HepG2 (cell line): ENCODE measurements around the gene SH3PXD2A. TPM values are rescaled to one million over a fixed set of nuclear protein-coding genes. Genes with fewer than 3 reads are reported as not detected.

ENCODE experiments used
- ATAC-seq: fragments of 200-7000 bp; cut with Tn5 transposase; 3 replicates; pipeline ENCODE4 v1.9.1; 2020; ENCODE audit warnings: mild to moderate bottlenecking, moderate library complexity
- BruUV-seq: library from RNA; stranded (reverse); fragments of 400-500 nt; replicated peaks from 2 replicates; lab custom pipeline; 2021; lab: Mats Ljungman, UMichigan
- CTCF ChIA-PET: fragments of 300-600 bp; formaldehyde crosslinking; extraction: SDS; loops from one replicate; lab custom pipeline; 2021; ENCODE audit warnings: low total read pairs, inconsistent platforms, low intra/inter-chr PET ratio; lab: Yijun Ruan, JAX
- POLR2A ChIA-PET: fragments of 350-600 bp; sonication (Branson Sonifier 250); formaldehyde crosslinking; loops from one replicate; lab custom pipeline; 2020; ENCODE audit warnings: antibody characterized with exemption, inconsistent platforms; lab: Yijun Ruan, JAX
- DNase-seq: peaks from one replicate; pipeline ENCODE4 v3.0.0-alpha.2; 2015; ENCODE audit warnings: low spot score
- FAIRE-seq: peaks from 3 replicates; lab custom pipeline; 2011; peaks lifted over from hg19 to GRCh38; lab: Jason Lieb, UNC
- H2AFZ ChIP-seq: one replicate; pipeline ENCODE4 v1.6.1; 2011; ENCODE audit warnings: low read length, inconsistent platforms
- H3K27ac ChIP-seq: fragments of 300-600 bp; 3 replicates; pipeline ENCODE4 v1.8.0; 2011; ENCODE audit warnings: mixed run types, mild to moderate bottlenecking, mixed read lengths, low read length, inconsistent platforms; ENCODE audit not compliant: insufficient read depth; ENCODE audit errors: extremely low read length
- H3K27me3 ChIP-seq, 2 experiments: fragments of 200-600 bp in 1 of 2; 2 replicates in 1 of 2; 3 replicates in 1 of 2; pipeline versions ENCODE4 v1.6.0 to v1.8.0; 2011; ENCODE audit warnings: low read length in 2 of 2, mild to moderate bottlenecking in 2 of 2, moderate library complexity in 2 of 2, inconsistent platforms in 1 of 2; ENCODE audit not compliant: insufficient read depth in 2 of 2, control insufficient read depth in 1 of 2
- H3K36me3 ChIP-seq, 2 experiments: fragments of 200-600 bp in 1 of 2; replicated peaks in 1 of 2; 2 replicates in 1 of 2; 3 replicates in 1 of 2; pipeline versions ENCODE4 v1.5.1 to v1.8.0; 2011; ENCODE audit warnings: low read length in 2 of 2, inconsistent platforms in 1 of 2; ENCODE audit not compliant: insufficient read depth in 2 of 2, control insufficient read depth in 1 of 2
- H3K4me1 ChIP-seq: 2 replicates; pipeline ENCODE4 v1.5.1; 2012; ENCODE audit warnings: low read length, inconsistent platforms; ENCODE audit not compliant: insufficient read depth
- H3K4me2 ChIP-seq: 2 replicates; pipeline ENCODE4 v1.6.0; 2011; ENCODE audit warnings: low read depth, low read length, inconsistent platforms
- H3K4me3 ChIP-seq, 3 experiments: fragments of 200-600 bp in 1 of 3; sonication (generic), shearing (Covaris generic) in 1 of 3; replicated peaks in 1 of 3; 2 replicates each; pipeline ENCODE4 v1.5.1; 2011 to 2016; ENCODE audit warnings: low read length in 3 of 3, inconsistent platforms in 2 of 3, low read depth in 2 of 3, mild to moderate bottlenecking in 2 of 3, control low read depth in 1 of 3, mixed read lengths in 1 of 3; ENCODE audit not compliant: insufficient read depth in 1 of 3
- H3K79me2 ChIP-seq: one replicate; pipeline ENCODE4 v1.6.1; 2011; ENCODE audit warnings: low read length, inconsistent platforms; ENCODE audit not compliant: insufficient read depth
- H3K9ac ChIP-seq: 2 replicates; pipeline ENCODE4 v1.6.0; 2011; ENCODE audit warnings: mild to moderate bottlenecking, low read depth, low read length, inconsistent platforms; ENCODE audit not compliant: insufficient read depth
- H3K9me3 ChIP-seq: 2 replicates; pipeline ENCODE4 v1.5.1; 2012; ENCODE audit warnings: mild to moderate bottlenecking, low read length
- H4K20me1 ChIP-seq: 2 replicates; pipeline ENCODE4 v1.6.0; 2011; ENCODE audit warnings: inconsistent platforms, mild to moderate bottlenecking, low read length, moderate library complexity; ENCODE audit not compliant: insufficient read depth
- CREB1 ChIP-seq, 2 experiments: fragments of 450-650 bp in 1 of 2; IDR thresholded peaks; 2 replicates each; pipeline ENCODE4 v1.6.1; 2016 to 2017; ENCODE audit warnings: control low read depth in 1 of 2, mild to moderate bottlenecking in 1 of 2, missing compliant biosample characterization in 1 of 2, missing genetic modification characterization in 1 of 2
- CSRNP1 ChIP-seq: sonication (generic); formaldehyde crosslinking; IDR thresholded peaks from 2 replicates; pipeline ENCODE4 v1.8.1; 2023; ENCODE audit warnings: mild to moderate bottlenecking, missing genetic modification reagents
- HNF1A ChIP-seq, 2 experiments: sonication (generic) in 1 of 2; formaldehyde crosslinking in 1 of 2; IDR thresholded peaks; 2 replicates each; pipeline versions ENCODE4 v1.4.0 to v1.6.1; 2016 to 2020; ENCODE audit warnings: borderline replicate concordance in 1 of 2, low read depth in 1 of 2, mild to moderate bottlenecking in 1 of 2, missing genetic modification reagents in 1 of 2
- MYC ChIP-seq: sonication (generic); formaldehyde crosslinking; IDR thresholded peaks from 2 replicates; pipeline ENCODE4 v1.9.0; 2021; ENCODE audit warnings: missing genetic modification reagents, borderline replicate concordance
- POLR2A ChIP-seq, 2 experiments: IDR thresholded peaks; 2 replicates each; pipeline ENCODE4 v1.6.1; 2011; ENCODE audit warnings: low read depth in 2 of 2, low read length in 2 of 2, mild to moderate bottlenecking in 1 of 2, moderate library complexity in 1 of 2; ENCODE audit not compliant: insufficient read depth in 1 of 2
- RBAK ChIP-seq: sonication (generic); formaldehyde crosslinking; IDR thresholded peaks from 2 replicates; pipeline ENCODE4 v1.5.1; 2020; ENCODE audit warnings: mild to moderate bottlenecking, missing genetic modification reagents
- ZC3H13 ChIP-seq: sonication (generic); formaldehyde crosslinking; IDR thresholded peaks from 2 replicates; pipeline ENCODE4 v1.8.1; 2023; ENCODE audit warnings: mild to moderate bottlenecking, missing genetic modification reagents, moderate library complexity
- ZNF10 ChIP-seq: sonication (generic); formaldehyde crosslinking; IDR thresholded peaks from 2 replicates; pipeline ENCODE4 v1.4.0; 2020; ENCODE audit warnings: mild to moderate bottlenecking, low read depth, missing genetic modification reagents, borderline replicate concordance
- ZNF543 ChIP-seq: sonication (generic); formaldehyde crosslinking; IDR thresholded peaks from 2 replicates; pipeline ENCODE4 v1.4.0; 2020; ENCODE audit warnings: mild to moderate bottlenecking, missing genetic modification reagents
- ZNF607 ChIP-seq: sonication (generic); formaldehyde crosslinking; IDR thresholded peaks from 2 replicates; pipeline ENCODE4 v1.5.1; 2020; ENCODE audit warnings: missing genetic modification reagents, mild to moderate bottlenecking, borderline replicate concordance
- ZNF713 ChIP-seq: sonication (generic); formaldehyde crosslinking; IDR thresholded peaks from 2 replicates; pipeline ENCODE4 v1.4.0; 2020; ENCODE audit warnings: mild to moderate bottlenecking, missing genetic modification reagents
- WGBS: methylation state at CpG from one replicate; pipeline ENCODE4 v1.1.6; 2017; ENCODE audit warnings: low lambda C conversion rate; 5-methylcytosine and 5-hydroxymethylcytosine counted together
- in situ Hi-C: cut with HindIII; loops from 2 replicates; pipeline ENCODE4 v1.10.0; 2017; ENCODE audit warnings: low pct_unique_long_range_greater_than_20kb; ENCODE audit not compliant: extremely low pct_ligation_motif_present
- intact Hi-C: fragments of 100-400 bp; cut with micrococcal nuclease; formaldehyde crosslinking; loops from one replicate; pipeline ENCODE4 v1.10.0; 2022; ENCODE audit not compliant: unreplicated experiment
- polyA plus RNA-seq, 8 experiments: library from polyadenylated mRNA; depleted of rRNA in 3 of 8; stranded (reverse) in 7 of 8; unstranded in 1 of 8; fragments of >200 nt; fragmentation: Illumina TruSeq in 4 of 8; extraction: Trizol in 4 of 8; gene quantifications; 2 replicates each; pipeline versions ENCODE4 v1.2.1 to v1.2.3, GENCODE V29; 2011 to 2016; ENCODE audit warnings: low read depth in 4 of 8, missing spikeins in 1 of 8, mixed read lengths in 1 of 8; ENCODE audit not compliant: insufficient read depth in 1 of 8
- total RNA-seq, 5 experiments: library from RNA; depleted of rRNA; stranded (reverse); fragments of >200 nt; fragmentation: Illumina TruSeq; extraction: Trizol; gene quantifications; 2 replicates each; pipeline ENCODE4 v1.2.3, GENCODE V29; 2016; ENCODE audit warnings: low read depth in 1 of 5
- TF ChIP-seq, protein P1 (sequence below): sonication (generic); formaldehyde crosslinking; IDR thresholded peaks from 2 replicates; pipeline ENCODE4 v1.5.1; 2020; ENCODE audit warnings: mild to moderate bottlenecking, missing genetic modification reagents
- TF ChIP-seq, protein P2 (sequence below): sonication (generic); formaldehyde crosslinking; IDR thresholded peaks from 2 replicates; pipeline ENCODE4 v1.4.0; 2020; ENCODE audit warnings: low read depth, mild to moderate bottlenecking, missing genetic modification reagents

Gene SH3PXD2A
- total and polyA plus RNA-seq, 2 of the 13 experiments (the other 11 are each of a cell fraction or from before 2014, with no cell fraction given) = 11.1 to 11.3 TPM

DNA sequence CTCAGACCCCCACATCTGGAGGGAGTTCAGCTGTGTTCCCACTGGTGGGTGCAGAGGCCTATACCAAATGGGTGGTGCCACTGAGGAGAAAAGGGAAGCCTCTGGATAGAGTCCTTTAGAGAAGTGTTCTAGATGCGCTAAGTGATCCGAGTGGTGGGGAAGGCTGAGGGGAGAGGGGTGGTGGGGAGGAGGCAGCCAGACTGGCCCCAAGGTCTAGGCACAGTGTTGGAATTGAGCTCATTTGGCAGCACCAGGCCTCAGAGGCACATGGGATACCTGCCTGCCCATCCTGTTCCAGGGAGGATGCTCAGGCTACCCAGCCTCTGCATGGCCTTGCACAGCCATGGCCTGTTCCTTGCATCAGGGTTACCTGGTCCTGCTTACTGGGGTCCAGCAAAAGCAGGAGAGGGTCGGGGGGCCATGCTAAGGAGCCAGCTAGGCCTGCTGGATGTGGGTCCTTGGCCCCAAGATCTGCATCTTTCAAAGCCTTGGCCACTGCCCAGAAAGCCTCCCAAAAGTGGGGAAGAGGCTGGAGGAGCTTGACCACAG lies 262.3 kb downstream of the SH3PXD2A start:
- intact Hi-C loops = loop anchor here (10.0 kb wide), 1 partner anchor 108 kb away; no protein-coding TSS in a partner anchor
- DNase-seq (no peak), FAIRE-seq (no peak), ATAC-seq (peak; percentile 8)
- in situ Hi-C loops = no loop called here
- Histone ChIP-seq H3K4me1 (peaks cover 9% of the 10 kb centered on the region), H3K27me3 (peaks cover 2 to 6% of the 10 kb centered on the region in 2 experiments; a peak in 1 of 5 replicates), H3K27ac (no peak overlapping the region), H3K4me2 (no peak overlapping the region), H3K79me2 (no peaks in the 10 kb centered on the region), H3K9me3 (no peaks in the 10 kb centered on the region), H4K20me1 (0 out of 2 replicates have a peak, but pooled peaks cover 3% of the 10 kb centered on the region), H2AFZ (no peak overlapping the region), H3K4me3 (no peak overlapping the region), H3K36me3 (no peaks in the 10 kb centered on the region), H3K9ac (no peak overlapping the region)
- WGBS = 83% methylated on average over 3 of the region's 3 CpGs
- ChIA-PET POLR2A (no interaction called here), CTCF (interaction anchor here (1.1 kb wide), 2 partner anchors 111 to 176 kb away, joined by 3 to 5 read pairs; no protein-coding TSS in a partner anchor)
- BruUV-seq = no TSS peak
- TF ChIP-seq POLR2A (IDR thresholded peaks at IDR 0.05; ENCODE audit: insufficient read depth in 1 of 2, low read depth in 2 of 2, low read length in 2 of 2) = no peak
- no peak for TF ChIP-seq HNF1A (IDR thresholded peaks at IDR 0.05; ENCODE audit: low read depth)
- no peak for TF ChIP-seq HNF1A (CRISPR knock-in tag; IDR thresholded peaks at IDR 0.05; ENCODE audit: borderline replicate concordance)
- no peak for TF ChIP-seq ZNF10
- TF ChIP-seq CSRNP1 (CRISPR knock-in tag) = no peak
- TF ChIP-seq, protein P1, sequence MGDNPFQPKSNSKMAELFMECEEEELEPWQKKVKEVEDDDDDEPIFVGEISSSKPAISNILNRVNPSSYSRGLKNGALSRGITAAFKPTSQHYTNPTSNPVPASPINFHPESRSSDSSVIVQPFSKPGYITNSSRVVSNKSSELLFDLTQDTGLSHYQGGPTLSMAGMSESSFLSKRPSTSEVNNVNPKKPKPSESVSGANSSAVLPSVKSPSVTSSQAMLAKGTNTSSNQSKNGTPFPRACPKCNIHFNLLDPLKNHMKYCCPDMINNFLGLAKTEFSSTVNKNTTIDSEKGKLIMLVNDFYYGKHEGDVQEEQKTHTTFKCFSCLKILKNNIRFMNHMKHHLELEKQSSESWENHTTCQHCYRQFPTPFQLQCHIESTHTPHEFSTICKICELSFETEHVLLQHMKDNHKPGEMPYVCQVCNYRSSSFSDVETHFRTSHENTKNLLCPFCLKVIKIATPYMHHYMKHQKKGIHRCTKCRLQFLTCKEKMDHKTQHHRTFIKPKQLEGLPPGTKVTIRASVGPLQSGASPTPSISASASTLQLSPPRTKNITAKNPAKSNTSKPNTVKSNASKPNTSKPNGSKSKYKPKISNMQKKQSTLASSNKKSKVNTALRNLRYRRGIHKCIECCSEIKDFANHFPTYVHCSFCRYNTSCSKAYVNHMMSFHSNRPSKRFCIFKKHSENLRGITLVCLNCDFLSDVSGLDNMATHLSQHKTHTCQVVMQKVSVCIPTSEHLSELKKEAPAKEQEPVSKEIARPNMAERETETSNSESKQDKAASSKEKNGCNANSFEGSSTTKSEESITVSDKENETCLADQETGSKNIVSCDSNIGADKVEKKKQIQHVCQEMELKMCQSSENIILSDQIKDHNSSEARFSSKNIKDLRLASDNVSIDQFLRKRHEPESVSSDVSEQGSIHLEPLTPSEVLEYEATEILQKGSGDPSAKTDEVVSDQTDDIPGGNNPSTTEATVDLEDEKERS = no peak
- TF ChIP-seq ZNF543 (CRISPR knock-in tag) = no peak
- 0 out of 2 replicates have a peak, but pooled peaks have one; percentile 42 for TF ChIP-seq ZC3H13 (CRISPR knock-in tag)
- TF ChIP-seq RBAK = no peak
- no peak for TF ChIP-seq ZNF713 (CRISPR knock-in tag)
- TF ChIP-seq MYC (CRISPR knock-in tag) = 0 out of 2 replicates have a peak, but pooled peaks have one; percentile 3
- TF ChIP-seq ZNF607 (CRISPR knock-in tag) = no peak
- no peak for TF ChIP-seq CREB1 (IDR thresholded peaks at IDR 0.05)
- TF ChIP-seq CREB1 (CRISPR knock-in tag; IDR thresholded peaks at IDR 0.05) = no peak
- TF ChIP-seq, protein P2, sequence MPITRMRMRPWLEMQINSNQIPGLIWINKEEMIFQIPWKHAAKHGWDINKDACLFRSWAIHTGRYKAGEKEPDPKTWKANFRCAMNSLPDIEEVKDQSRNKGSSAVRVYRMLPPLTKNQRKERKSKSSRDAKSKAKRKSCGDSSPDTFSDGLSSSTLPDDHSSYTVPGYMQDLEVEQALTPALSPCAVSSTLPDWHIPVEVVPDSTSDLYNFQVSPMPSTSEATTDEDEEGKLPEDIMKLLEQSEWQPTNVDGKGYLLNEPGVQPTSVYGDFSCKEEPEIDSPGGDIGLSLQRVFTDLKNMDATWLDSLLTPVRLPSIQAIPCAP = no peak
